RWPE1 (cell line): Measurements from ENCODE around the gene TGM5.

ENCODE experiments used
- CTCF ChIA-PET: fragments of 350-600 bp; sonication (Branson Sonifier 250); formaldehyde crosslinking; extraction: SDS; loops from one replicate; lab custom pipeline; 2021; lab: Yijun Ruan, JAX
- POLR2A ChIA-PET: fragments of 400-600 bp; formaldehyde crosslinking; extraction: SDS; loops from one replicate; lab custom pipeline; 2020; ENCODE audit warnings: antibody characterized with exemption; ENCODE audit not compliant: low non-redundant PET; lab: Yijun Ruan, JAX
- DNase-seq: peaks from one replicate; pipeline ENCODE4 v3.0.0; 2012; ENCODE audit warnings: low spot score
- H3K27ac ChIP-seq: fragments of 450-650 bp; 2 replicates; pipeline ENCODE4 v1.5.1; 2017
- CTCF ChIP-seq: fragments of 450-650 bp; conservative IDR thresholded peaks from 2 replicates; pipeline ENCODE4 v1.5.1; 2017; ENCODE audit warnings: low read depth, mild to moderate bottlenecking

Gene TGM5

GRCh38 chr15:43270676-43271306, 4.1 kb upstream of the TGM5 start:
- TF ChIP-seq CTCF = no peak
- POLR2A ChIA-PET = no interaction called here
- H3K27ac ChIP-seq = no peak overlapping the region
- DNase-seq = no peak
- CTCF ChIA-PET = interaction anchor here (0.5 to 2.9 kb wide), 4 partner anchors 12 to 48 kb away, joined by 3 to 11 read pairs (median 4); no protein-coding TSS in a partner anchor

GRCh38 chr15:43270113-43270665, 3.5 kb upstream of the TGM5 start:
- TF ChIP-seq CTCF = no peak
- ChIA-PET POLR2A (no interaction called here), CTCF (interaction anchor here (1.0 to 4.2 kb wide), 3 partner anchors 11 to 44 kb away, joined by 4 to 26 read pairs (median 11); no protein-coding TSS in a partner anchor)
- H3K27ac ChIP-seq = no peak overlapping the region
- DNase-seq = no peak

- POLR2A ChIA-PET = no interaction called here
- CTCF ChIA-PET = interaction anchor here (0.5 to 4.2 kb wide), 8 partner anchors 8 to 1294 kb away, joined by 3 to 26 read pairs (median 4); no protein-coding TSS in a partner anchor
- TF ChIP-seq CTCF = no peak
- H3K27ac ChIP-seq = no peak overlapping the region
- no peak for DNase-seq
These were observed 1.7 kb upstream of the TGM5 start for GRCh38 chr15:43268111-43269105.

GRCh38 chr15:43267439-43267838, 711 bp upstream of the TGM5 start:
- no peak for DNase-seq
- H3K27ac ChIP-seq = no peak overlapping the region
- CTCF ChIA-PET = interaction anchor here (0.8 to 4.2 kb wide), 3 partner anchors 18 to 1293 kb away, joined by 3 to 26 read pairs (median 11); no protein-coding TSS in a partner anchor
- no peak for TF ChIP-seq CTCF
- POLR2A ChIA-PET = no interaction called here

GRCh38 chr15:43266386-43266785, 342 bp downstream of the TGM5 start:
- ChIA-PET POLR2A (no interaction called here), CTCF (interaction anchor here (0.6 to 4.2 kb wide), 3 partner anchors 19 to 234 kb away, joined by 3 to 26 read pairs (median 3); no protein-coding TSS in a partner anchor)
- TF ChIP-seq CTCF = no peak
- DNase-seq = no peak
- no peak overlapping the region for H3K27ac ChIP-seq

- TF ChIP-seq CTCF = no peak
- ChIA-PET CTCF (interaction anchor here (1.0 kb wide), 1 partner anchor 9 kb away, joined by 4 read pairs; no protein-coding TSS in a partner anchor), POLR2A (no interaction called here)
- no peak overlapping the region for H3K27ac ChIP-seq
- DNase-seq = no peak
These were observed 6.6 kb downstream of the TGM5 start for GRCh38 chr15:43260011-43260615.
